GM19043 (cell line): ENCODE results near the gene CST7.

Source experiments
- ATAC-seq: cut with Tn5 transposase; IDR thresholded peaks from one replicate; pipeline ENCODE4 v1.9.1; 2021; ENCODE audit warnings: low read depth; ENCODE audit not compliant: unreplicated experiment

The CST7 gene

DNA sequence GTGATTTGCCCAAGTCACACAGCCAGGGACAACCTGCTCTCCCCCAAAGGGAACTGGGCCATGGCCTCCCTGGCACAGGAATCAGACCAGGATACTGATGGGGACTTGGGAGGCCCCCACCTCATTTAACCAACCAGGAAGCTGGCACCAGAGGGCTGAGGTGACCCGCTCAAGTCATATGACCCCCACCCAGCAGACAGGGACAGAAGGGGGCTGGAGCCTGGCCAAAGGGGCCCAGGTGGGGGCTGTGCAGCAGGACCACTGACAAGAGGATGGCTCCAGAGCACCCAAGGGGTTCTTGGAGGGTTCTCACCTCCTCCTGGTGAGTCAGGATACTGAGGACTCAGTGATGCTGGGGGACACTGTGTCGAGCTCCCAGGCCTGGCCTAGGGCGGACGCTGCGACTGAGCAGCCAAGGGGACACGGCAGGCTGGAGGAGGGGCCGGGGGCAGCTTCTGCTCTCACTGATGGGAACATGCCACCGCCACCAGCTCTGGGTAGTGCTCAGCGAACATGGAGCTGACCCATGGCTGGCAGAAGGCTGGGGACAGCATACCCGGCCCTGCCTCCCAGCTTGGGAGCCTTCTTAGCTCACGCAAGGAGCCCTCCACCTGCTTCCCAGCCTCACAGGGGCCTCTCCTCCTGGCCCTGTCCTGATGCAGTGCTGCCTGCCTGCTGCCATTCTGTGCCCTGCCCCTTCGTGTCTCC, 1.2 kb downstream of the CST7 start:
- no peak for ATAC-seq

DNA sequence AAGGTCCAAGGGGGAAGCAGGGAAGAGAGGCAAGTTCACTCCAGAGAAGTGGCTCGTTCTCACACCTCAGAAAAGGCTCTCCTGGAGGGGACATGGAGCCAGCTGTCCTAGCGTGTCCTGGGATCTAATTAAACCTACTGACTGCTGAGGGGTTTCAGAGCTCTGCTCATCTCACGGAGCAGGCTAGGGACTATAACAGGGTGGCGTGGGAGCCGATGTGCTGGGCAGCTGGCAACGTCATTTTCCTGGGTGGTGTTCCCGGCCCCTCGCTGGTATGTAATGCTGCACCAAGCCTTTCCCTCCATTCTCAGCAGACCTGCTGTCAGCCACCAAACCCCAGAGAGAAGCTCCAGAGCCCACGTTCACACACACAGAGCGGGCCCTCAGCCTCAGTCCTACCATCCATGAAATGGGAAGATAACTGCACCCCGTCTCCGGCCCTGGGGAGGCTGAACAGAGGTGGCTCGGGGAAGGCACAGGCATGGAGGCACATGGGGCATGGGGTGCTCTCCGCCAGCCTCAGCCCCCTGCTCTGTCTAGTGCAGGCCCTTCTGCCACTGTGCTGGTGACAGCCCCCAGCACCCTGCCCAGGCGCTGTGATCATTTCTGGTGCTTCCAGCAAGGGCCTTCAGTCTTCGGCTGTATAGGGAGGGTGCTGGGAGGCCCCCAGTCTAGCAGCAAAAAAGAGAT, 1.9 kb downstream of the CST7 start:
- no peak for ATAC-seq

DNA sequence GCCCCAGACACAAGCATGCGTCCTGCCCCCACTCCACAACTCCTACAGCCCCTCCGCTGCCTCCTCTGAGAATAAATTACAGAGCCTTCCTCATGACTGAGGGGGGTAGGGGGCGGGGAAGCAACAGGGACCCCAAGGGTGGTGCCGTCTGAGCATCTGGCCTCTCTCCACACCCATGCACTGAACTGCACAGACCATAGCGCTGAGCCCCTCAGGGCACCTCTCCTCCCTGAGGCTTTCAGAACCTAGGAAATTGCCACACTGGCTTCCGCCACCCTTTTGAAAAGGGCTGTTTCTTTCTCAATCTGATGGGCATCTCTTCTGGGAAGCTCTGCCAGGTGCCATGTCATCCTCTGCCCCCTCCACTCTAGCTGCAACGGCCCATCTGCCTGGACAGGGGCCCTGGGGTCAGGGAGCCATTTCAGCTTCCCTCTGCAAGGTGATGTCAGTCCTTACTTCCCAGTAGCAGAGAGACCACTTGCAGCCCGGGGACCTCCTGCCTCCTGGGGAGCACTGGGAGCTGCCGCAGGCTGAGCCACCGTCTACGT, 2.5 kb downstream of the CST7 start:
- ATAC-seq: no peak

DNA sequence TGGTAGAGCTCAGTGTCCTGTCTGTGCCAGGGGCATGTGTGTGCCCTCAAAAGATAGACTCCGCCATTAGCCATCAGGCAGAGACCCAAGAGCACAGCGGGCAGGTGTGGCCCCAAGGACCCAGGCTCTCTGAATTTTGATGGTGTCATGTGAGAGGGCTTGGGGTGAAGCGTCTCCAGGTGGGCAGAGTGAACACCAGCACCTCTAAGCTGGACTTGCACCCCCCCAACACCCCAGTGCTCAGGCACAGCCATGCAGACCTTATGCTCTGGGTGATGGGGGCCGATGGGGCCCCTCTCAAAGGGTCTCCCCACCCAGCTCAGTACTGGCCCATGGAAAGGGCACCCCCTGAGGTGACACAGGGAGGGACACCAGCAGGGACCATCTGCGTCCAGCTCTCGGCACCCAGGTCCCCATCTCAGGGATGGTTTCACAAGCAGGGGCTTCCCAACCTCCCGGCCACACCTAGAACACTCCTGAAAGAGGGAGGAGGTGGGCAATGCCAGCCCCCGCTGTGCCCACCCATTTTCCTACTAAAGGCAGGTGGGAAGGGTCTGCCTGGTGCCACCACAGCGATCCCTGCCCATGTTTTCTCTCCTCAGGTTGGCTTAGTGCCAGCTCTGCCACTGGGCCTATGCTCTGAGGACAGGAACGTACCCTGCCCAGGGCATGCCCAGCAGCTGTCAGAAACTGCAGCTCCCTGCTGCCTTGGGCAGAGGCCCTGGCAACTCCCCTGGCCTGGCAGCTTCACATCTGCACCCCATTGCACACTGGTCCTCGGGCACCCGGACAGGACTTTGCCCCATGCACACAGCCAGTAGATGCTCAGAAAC, 3.5 kb downstream of the CST7 start:
- ATAC-seq: no peak

DNA sequence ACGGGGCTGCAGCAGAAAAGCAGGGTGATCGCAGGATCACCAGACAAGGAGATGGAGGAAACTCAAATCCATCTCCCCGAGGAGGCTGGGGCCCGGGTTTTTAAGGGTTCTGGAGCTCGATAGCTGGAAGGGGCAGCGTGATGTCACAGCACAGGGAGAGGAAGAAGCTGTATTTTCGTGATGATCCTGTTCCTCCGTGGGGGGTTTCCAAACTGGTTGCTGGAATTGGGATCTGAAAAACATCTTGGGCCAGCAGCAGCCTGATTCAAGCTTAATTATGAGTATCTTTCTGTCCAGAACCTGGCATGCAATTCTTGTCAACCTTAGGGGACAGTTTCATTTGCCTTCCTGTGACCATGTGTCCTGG, 4.1 kb downstream of the CST7 start:
- no peak for ATAC-seq

DNA sequence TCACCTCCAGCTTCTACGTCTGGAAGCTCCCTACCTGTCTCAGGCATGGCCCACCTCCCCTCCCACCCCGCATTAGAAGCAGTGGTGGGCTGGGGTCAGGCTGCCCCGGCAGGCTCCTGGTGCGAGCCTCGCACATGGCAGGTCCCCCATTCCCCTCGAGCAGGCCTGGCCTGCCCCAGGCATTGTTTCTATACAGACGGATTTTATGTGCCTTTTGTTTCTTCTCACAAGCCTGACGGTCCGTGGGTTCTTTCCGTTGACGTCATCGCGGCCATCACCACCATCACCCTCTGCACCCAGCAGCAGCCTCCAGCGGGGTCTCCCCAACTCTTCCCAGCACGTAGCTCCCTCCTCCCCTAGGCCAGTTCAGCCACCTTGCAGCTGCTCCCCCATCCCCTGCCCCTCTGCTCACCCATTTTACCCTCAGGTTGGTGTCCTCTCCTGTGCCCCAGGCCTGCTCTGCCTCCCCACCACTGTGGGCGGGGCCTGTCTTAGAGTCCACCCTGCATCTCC, 4.6 kb downstream of the CST7 start:
- ATAC-seq: no peak

DNA sequence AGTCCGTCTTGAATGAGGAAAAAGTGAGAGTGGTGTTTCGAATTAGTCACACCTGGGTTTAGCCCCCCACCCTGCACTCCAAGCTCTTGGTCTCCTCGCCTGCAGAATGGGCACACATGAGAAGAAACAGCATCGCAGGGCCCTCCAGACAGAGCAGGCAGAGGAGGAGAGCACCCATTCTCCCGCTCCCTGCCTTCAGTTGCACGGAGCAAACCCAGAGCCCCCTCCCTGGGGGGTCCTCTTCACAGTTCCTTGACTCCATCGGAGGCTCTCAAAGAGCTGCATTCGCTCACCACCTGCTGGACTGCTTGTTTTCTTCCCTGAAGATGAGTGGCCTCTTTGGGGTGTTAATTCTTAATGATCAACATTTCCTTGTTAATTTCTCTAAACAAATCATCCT, 5.1 kb downstream of the CST7 start:
- ATAC-seq: no peak

DNA sequence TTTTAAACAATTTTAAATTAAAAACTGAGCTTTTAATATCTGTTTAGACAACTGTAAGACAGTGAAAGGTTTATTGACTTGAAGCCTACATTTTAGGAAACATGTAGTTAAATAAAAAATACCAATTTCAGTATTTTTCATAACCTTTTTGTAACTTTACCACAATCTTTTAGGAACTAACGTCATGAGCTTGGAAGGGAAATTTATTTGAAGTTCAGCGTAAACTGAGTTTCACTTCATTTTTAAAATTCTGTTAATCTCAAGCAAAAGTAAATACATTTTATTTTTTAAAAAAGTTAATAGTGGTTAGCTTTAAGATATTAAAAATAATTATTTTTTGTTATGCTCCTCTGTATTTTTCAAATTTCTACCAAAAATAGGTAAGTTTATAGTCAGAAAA, 5.5 kb downstream of the CST7 start:
- no peak for ATAC-seq

DNA sequence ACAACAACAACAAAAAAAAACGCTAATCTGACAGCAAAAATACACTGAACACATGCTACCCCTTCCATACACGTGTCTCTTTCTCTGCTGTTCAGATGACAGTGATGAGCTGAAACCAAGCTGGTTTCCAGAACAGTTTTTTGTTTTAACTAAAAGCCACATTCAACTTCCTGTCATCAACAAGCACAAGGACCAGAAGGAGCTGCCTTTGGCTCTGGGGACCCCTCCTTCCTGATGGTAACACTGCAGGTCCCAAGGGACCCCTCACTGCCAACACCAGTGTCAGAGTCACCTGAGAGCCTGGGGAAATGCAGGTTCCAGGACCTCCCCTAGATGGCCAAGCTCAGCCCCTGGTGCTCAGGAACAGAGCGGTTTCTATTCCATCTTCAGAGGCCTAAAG, 6.0 kb downstream of the CST7 start:
- ATAC-seq: peak; percentile 83

DNA sequence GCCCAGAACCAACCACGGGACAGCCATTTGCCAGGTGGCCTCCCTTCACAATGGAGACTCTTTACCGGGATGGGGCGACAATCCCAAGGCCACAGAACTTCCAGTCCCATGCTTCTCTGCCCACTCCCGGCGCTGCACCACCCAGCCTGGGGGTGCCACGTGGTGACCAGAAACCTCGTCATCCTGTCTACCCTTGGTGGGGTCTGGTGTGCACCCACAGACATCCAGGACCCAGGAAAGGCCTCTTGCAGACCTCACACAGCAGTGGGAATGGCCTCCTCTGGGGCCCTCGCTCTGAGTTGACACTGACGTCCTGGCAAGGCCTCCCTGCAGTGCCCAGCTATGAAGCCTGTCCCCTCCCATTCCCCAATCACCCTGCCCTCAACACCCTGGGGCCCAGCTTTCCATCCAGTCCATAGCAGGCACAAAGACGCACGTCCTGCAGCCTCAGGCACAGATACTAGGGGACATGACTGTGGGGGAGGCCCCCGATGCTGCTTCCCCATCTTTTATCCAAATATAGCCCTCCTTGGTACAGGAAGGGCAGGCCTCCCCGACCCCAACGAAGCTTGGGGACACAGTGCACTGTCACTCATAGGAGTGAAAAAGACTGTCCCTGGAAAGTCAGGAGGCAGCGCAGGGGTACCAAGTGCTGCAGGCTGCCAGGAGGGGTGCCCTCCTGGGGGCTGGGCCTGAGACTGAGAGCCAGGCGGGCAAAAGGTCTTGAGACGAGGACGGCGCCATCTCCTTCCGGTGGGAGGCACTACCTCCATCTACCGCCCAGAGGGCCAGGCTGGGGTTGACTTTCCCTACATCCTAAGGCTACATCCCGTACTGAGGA, 7.2 kb downstream of the CST7 start:
- ATAC-seq: no peak

DNA sequence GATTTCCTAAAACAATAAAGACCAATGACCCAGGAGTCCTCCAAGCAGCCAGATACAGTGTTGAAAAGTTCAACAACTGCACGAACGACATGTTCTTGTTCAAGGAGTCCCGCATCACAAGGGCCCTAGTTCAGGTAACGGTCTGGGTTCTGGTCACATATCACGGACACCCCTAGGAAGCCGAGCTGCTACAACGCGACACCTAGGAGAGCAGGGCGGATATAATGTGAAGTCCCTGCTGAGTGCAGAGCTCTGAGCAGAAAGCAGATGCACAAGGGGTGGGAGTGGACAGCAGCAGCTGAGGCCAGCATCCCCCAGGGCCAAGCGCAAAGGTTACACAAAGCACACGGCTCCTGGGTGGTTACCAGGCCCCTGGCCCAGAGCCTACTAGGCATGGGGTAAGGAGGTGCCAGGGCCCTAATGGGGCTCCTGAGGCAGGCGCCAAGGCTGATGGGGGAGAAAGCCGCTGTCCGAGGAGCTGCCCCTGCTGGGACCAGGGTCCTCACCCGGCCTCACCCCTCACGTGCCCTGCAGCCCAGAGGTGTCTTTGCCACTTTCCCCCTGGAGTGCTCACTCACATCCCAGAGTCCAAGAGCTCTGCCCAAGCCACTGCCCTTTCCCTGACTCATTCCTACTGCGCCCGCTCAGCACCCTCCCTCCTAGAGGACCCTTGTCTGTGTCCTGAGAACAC, 8.4 kb downstream of the CST7 start:
- no peak for ATAC-seq

DNA sequence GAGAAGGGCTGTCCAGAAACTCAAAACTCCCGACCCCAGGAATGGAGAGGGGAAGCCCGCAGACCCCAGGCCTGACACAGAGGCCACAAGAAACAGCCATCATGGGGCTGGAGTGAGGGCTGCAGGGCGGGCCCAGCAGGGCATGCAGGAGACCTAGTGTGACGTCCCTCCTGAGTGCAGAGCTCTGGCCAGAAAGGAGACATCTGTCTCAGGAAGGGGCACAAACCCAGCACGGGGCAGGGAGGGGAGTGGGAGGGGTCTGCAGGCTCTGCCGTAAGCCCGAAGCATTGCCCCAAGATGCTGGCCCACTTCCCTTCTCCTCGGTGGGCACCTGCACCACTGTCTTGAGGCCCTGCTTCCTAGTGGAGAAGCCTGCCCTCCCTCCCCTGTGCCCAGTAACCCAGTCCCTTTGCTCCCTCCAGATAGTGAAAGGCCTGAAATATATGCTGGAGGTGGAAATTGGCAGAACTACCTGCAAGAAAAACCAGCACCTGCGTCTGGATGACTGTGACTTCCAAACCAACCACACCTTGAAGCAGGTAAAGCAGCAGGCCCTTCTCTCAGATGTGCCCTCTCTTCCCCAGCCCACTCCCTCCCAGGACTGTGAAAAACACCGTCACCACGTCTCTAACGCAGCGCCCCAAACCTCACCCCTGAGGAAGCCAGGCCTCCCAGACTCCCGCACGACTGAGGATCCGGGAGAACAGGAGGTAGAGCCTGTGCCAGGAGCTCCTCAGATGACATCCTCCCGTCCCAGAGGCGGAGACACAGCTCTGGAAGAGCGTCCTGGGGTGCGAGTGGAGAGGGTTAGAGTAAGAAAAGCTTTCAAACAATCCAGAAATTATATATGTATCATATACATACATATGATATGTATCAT, 9.7 kb downstream of the CST7 start:
- no peak for ATAC-seq

DNA sequence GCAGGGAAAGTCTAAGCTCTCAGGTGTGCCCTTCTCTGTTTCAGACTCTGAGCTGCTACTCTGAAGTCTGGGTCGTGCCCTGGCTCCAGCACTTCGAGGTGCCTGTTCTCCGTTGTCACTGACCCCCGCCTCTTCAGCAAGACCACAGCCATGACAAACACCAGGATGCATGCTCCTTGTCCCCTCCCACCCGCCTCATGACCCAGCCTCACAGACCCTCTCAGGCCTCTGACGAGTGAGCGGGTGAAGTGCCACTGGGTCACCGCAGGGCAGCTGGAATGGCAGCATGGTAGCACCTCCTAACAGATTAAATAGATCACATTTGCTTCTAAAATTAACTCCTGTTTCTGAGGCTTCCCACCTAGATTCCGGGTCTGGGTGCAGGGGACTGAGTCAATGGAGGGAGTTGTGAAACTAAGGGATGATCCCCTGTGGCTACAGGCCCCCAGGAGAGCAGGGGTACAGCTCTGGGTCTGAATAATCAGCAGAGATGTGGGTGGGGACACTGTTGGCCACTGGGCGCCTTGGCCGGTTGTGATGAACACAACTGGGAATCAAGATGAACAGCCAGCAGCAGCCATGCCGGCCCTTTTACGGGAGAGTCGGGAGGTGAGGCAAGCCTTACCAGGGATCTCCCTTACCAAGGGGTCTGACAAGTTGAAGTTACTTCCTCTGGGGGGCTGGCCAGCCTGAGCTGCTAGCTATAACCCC, 10.7 kb downstream of the CST7 start:
- ATAC-seq: no peak

DNA sequence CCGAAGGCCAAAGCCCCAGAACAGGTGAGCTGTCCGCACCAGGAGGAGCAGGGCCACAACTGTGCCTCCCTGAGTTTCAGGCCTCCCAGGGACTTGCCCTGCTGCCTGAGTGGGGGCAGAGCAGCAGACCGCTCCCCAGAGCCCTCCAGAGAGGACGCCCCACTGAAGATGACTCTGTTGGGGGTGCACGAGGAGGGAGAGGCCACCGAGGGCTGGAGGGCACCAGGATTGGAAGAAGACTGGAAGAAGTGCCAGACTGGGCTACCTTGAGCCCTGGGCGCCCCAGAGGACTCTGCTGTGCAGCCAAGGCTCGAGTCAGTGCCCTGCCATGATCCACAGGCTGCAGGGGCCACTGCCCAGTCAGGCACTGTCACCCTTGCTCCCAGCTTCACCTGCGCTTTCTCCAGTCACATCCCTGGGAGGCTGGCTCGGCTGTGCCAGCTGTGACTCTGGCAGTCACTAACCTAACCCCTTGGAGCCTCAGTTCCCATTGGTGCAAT, 11.3 kb downstream of the CST7 start:
- ATAC-seq: no peak

DNA sequence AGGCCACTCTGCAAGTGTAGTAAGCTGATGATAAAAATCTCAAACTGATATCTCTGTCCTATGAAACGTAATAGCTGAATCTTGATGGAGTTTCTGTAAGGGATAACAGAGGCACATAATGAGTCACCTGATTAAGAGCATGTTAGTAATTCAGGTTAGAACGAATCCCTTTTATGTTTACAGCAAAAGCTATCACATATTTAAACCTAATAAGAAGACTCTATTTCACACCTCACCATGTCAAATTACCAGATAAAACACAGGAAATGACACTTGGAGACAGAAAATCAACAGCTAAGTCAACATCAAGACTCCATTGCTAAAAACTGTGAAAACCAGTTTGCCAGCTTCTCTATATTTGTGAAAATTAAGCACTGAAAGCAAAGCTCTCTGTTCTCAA, 11.8 kb downstream of the CST7 start:
- no peak for ATAC-seq

DNA sequence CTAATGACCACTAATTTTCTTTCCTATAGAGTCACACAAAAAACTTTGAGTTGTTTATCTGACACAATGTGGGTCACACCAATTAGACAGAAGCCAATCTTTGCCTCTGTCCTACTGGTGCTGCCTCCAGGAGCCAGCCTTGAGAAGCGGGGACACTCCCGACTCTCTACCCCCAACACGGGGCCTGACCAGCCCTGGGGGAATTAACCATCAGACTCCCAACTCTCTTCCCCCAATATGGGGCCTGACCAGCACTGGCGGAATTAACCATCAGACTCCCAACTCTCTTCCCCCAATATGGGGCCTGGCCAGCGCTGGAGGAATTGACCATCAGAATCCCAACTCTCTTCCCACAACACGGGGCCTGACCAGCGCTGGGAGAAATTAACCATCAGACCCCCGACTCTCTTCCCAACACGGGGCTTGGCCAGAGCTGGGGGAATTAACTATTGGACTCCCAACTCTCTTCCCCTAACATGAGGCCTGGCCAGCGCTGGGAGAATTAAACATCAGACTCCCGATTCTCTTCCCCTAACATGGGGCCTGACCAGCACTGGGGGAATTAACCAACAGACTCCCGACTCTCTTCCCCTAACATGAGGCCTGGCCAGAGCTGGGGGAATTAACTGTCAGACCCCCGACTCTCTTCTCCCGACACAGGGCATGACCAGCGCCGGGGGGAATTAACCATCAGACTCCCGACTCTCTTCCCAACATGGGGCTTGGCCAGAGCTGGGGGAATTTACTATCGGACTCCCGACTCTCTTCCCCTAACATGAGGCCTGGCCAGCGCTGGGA, 12.5 kb downstream of the CST7 start:
- no peak for ATAC-seq

DNA sequence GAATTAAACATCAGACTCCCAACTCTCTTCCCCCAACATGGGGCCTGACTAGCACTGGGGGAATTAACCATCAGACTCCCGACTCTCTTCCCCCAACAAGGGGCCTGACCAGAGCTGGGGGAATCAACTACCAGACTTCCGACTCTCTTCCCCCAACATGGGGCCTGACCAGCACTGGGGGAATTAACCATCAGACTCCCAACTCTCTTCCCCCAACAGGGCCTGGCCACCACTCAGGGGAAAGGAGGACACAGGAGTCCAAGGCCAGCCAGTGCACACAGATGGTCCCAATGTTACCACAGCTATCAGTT, 13.1 kb downstream of the CST7 start:
- no peak for ATAC-seq
